ENCODE results near the gene NID1. TPM values are rescaled to one million over a fixed set of nuclear protein-coding genes. Genes with fewer than 3 reads are reported as not detected.

Gene NID1
- total RNA-seq, 1 experiment from 2014 or later = 0.32 TPM

DNA sequence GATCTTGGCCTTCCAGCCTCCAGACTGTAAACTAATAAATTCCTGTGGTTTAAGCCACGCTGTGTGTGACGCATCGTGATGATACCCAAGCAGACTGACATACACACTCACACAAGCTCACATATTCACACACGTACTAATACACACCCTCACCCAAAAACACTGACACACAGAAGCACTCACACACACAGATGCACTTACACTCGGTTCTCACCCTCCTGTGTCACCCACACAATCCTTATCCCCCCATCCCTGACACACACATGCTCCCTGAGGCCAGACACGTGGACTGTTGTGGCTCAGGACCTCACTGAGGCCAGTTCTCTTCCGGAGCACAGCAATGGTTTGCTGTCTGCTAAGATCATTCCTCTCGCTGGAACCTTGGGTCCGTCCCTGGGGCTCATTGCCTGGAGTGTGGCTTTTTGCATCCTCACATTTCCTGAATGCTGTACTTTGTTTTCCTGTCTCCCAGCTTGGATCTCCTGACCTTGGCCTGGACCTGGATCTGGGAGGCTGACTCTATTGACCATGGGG lies 121.2 kb downstream of the NID1 start:
- POLR2A ChIA-PET = no interaction called here
- Histone ChIP-seq H3K9me2 (ENCODE audit: insufficient read depth) (no peaks in the 10 kb centered on the region), H3K36me3 (ENCODE audit: control insufficient read depth in 1 of 2, insufficient read depth in 2 of 2, low read length in 2 of 2) (no peaks in the 10 kb centered on the region), H3K4me2 (ENCODE audit: low read length) (no peak overlapping the region), H3K4me1 (ENCODE audit: control insufficient read depth in 1 of 2, insufficient read depth in 2 of 2, low read length in 2 of 2) (peaks cover 0 to 7% of the 10 kb centered on the region in 2 experiments; a peak in 1 of 4 replicates), H3K9me3 (ENCODE audit: control insufficient read depth in 1 of 2, insufficient read depth in 1 of 2, low read depth in 1 of 2, low read length in 2 of 2) (no peaks in the 10 kb centered on the region), H3K27ac (ENCODE audit: low read depth, low read length) (no peak overlapping the region), H3K79me2 (ENCODE audit: insufficient read depth, low read length) (no peaks in the 10 kb centered on the region), H3K27me3 (ENCODE audit: insufficient read depth, low read length) (no peaks in the 10 kb centered on the region), H2AFZ (ENCODE audit: low read depth, low read length, poor library complexity, severe bottlenecking) (no peak overlapping the region), H3K9ac (ENCODE audit: low read length) (no peak overlapping the region), H4K20me1 (ENCODE audit: insufficient read depth) (no peaks in the 10 kb centered on the region), H3K4me3 (replicated peaks in 1 of 2; ENCODE audit: low read depth in 1 of 2, low read length in 2 of 2) (no peak overlapping the region)
- RAD21 ChIA-PET (ENCODE audit: low non-redundant PET in 1 of 2, low total read pairs in 2 of 2, uncharacterized antibody in 2 of 2, unreplicated experiment in 2 of 2) = no interaction called here
- no peak for DNase-seq (ENCODE audit: low read depth, low spot score)
- no TSS peak for BruUV-seq (replicated peaks)
- intact Hi-C loops (cut with micrococcal nuclease) = no loop called here
- TF ChIP-seq EZH2phosphoT487 (IDR thresholded peaks at IDR 0.05; ENCODE audit: borderline replicate concordance) = no peak
- CTCF ChIA-PET = no interaction called here
- ATAC-seq = no peak

DNA sequence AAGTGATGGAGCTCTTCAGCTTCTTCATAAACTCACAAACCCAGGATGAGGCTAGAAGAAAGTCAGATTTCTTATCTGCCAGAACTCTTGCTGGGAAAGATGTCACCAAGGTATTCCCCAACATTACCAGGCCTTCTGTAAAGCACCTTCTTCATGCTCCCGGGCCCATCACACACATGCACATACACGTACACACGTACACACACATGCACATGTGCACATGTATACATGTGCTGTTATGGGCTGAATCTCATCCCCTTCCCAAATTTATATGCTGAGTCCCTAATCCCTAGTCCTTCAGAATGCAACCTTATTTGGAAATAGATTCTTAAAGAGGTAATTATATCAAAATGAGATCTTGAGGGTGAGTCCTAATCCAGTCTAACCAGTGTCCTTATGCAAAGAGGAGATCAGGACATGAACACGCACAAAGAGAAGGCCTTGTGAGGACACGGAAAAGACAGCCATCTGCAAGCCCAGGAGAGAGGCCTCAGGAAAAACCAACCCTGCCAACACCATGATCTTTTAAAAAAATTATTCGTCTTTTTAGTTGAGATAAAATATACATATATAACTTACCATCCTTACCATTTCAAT lies 121.8 kb downstream of the NID1 start:
- POLR2A ChIA-PET = no interaction called here
- BruUV-seq (replicated peaks) = no TSS peak
- no peak overlapping the region for H3K4me3 ChIP-seq (replicated peaks in 1 of 2; ENCODE audit: low read depth in 1 of 2, low read length in 2 of 2)
- intact Hi-C loops (cut with micrococcal nuclease) = no loop called here
- no peaks in the 10 kb centered on the region for H3K27me3 ChIP-seq (ENCODE audit: insufficient read depth, low read length)
- peaks cover 0 to 7% of the 10 kb centered on the region in 2 experiments; a peak in 1 of 4 replicates for H3K4me1 ChIP-seq (ENCODE audit: control insufficient read depth in 1 of 2, insufficient read depth in 2 of 2, low read length in 2 of 2)
- no peak overlapping the region for H3K27ac ChIP-seq (ENCODE audit: low read depth, low read length)
- RAD21 ChIA-PET (ENCODE audit: low non-redundant PET in 1 of 2, low total read pairs in 2 of 2, uncharacterized antibody in 2 of 2, unreplicated experiment in 2 of 2) = no interaction called here
- no peak for DNase-seq (ENCODE audit: low read depth, low spot score)
- H3K9me3 ChIP-seq (ENCODE audit: control insufficient read depth in 1 of 2, insufficient read depth in 1 of 2, low read depth in 1 of 2, low read length in 2 of 2) = no peaks in the 10 kb centered on the region
- no peak for ATAC-seq
- TF ChIP-seq EGR1 (IDR thresholded peaks at IDR 0.05; ENCODE audit: low read depth) (no peak), RAD21 (IDR thresholded peaks at IDR 0.05; ENCODE audit: low read depth) (no peak), TCF7L2 (IDR thresholded peaks at IDR 0.05; ENCODE audit: borderline replicate concordance, extremely low read depth, insufficient read depth, insufficient read length) (no peak), CEBPB (IDR thresholded peaks at IDR 0.05; ENCODE audit: low read depth) (no peak)
- TF ChIP-seq, protein P1, sequence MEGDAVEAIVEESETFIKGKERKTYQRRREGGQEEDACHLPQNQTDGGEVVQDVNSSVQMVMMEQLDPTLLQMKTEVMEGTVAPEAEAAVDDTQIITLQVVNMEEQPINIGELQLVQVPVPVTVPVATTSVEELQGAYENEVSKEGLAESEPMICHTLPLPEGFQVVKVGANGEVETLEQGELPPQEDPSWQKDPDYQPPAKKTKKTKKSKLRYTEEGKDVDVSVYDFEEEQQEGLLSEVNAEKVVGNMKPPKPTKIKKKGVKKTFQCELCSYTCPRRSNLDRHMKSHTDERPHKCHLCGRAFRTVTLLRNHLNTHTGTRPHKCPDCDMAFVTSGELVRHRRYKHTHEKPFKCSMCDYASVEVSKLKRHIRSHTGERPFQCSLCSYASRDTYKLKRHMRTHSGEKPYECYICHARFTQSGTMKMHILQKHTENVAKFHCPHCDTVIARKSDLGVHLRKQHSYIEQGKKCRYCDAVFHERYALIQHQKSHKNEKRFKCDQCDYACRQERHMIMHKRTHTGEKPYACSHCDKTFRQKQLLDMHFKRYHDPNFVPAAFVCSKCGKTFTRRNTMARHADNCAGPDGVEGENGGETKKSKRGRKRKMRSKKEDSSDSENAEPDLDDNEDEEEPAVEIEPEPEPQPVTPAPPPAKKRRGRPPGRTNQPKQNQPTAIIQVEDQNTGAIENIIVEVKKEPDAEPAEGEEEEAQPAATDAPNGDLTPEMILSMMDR (IDR thresholded peaks at IDR 0.05 in 2 of 3, conservative IDR thresholded peaks at IDR 0.05 in 1 of 3; ENCODE audit: borderline replicate concordance in 1 of 3, insufficient read depth in 1 of 3, low read depth in 2 of 3, low read length in 2 of 3) = no peak
- TF ChIP-seq, protein P2, sequence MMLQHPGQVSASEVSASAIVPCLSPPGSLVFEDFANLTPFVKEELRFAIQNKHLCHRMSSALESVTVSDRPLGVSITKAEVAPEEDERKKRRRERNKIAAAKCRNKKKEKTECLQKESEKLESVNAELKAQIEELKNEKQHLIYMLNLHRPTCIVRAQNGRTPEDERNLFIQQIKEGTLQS (IDR thresholded peaks at IDR 0.05) = no peak
- no peaks in the 10 kb centered on the region for H3K9me2 ChIP-seq (ENCODE audit: insufficient read depth)
- H3K79me2 ChIP-seq (ENCODE audit: insufficient read depth, low read length) = no peaks in the 10 kb centered on the region
- H3K4me2 ChIP-seq (ENCODE audit: low read length) = no peak overlapping the region
- no peaks in the 10 kb centered on the region for H4K20me1 ChIP-seq (ENCODE audit: insufficient read depth)
- no peaks in the 10 kb centered on the region for H3K36me3 ChIP-seq (ENCODE audit: control insufficient read depth in 1 of 2, insufficient read depth in 2 of 2, low read length in 2 of 2)
- no peak overlapping the region for H3K9ac ChIP-seq (ENCODE audit: low read length)
- CTCF ChIA-PET = interaction anchor here (0.6 kb wide), 1 partner anchor 79 kb away, joined by 5 read pairs; no protein-coding TSS in a partner anchor
- H2AFZ ChIP-seq (ENCODE audit: low read depth, low read length, poor library complexity, severe bottlenecking) = no peak overlapping the region

All from HCT116 (cell line).